B cell (primary cell): ENCODE measurements around the gene THSD7B. TPM values are rescaled to one million over a fixed set of nuclear protein-coding genes. Genes with fewer than 3 reads are reported as not detected.

Source experiments
- ATAC-seq: fragments of 200-7000 bp; cut with Tn5 transposase; one replicate; pipeline ENCODE4 v1.10.0; 2021; ENCODE audit warnings: low read depth, mild to moderate bottlenecking, moderate number of reproducible peaks, moderate library complexity
- CTCF ChIA-PET: fragments of 350-600 bp; sonication (Branson Sonifier 250); formaldehyde crosslinking; loops from one replicate; lab custom pipeline; 2021; ENCODE audit warnings: antibody characterized with exemption, inconsistent platforms; lab: Charles Lee
- POLR2A ChIA-PET: fragments of 350-600 bp; sonication (Branson Sonifier 250); formaldehyde crosslinking; loops from one replicate; lab custom pipeline; 2021; ENCODE audit warnings: antibody characterized with exemption; lab: Charles Lee
- DNase-seq: peaks from one replicate; pipeline ENCODE4 v3.0.0; 2013
- H2AFZ ChIP-seq: 2 replicates; pipeline ENCODE4 v1.6.1; 2012; ENCODE audit warnings: mild to moderate bottlenecking, low read depth, low read length; ENCODE audit not compliant: insufficient read depth, poor library complexity, severe bottlenecking
- H3K27ac ChIP-seq, 2 donors: 1 replicate in 1 of 2; 2 replicates in 1 of 2; pipeline ENCODE4 v1.5.1; 2012 to 2013; ENCODE audit warnings: low read length in 2 of 2, mild to moderate bottlenecking in 2 of 2, moderate library complexity in 1 of 2
- H3K27me3 ChIP-seq, 4 experiments: fragments of 200-600 bp in 1 of 4; sonication (generic) in 1 of 4; replicated peaks in 1 of 4; 1 replicate in 2 of 4; 2 replicates in 2 of 4; pipeline versions ENCODE4 v1.6.1 to v1.7.0; 2013 to 2016; ENCODE audit warnings: low read length in 3 of 4, mild to moderate bottlenecking in 2 of 4, mixed read lengths in 1 of 4, moderate library complexity in 1 of 4; ENCODE audit not compliant: insufficient read depth in 4 of 4, control insufficient read depth in 3 of 4; ENCODE audit errors: control extremely low read depth in 1 of 4
- H3K36me3 ChIP-seq, 2 experiments: replicated peaks in 1 of 2; 1 replicate in 1 of 2; 2 replicates in 1 of 2; pipeline versions ENCODE4 v1.6.1 to v1.7.1; 2013; ENCODE audit warnings: low read length in 1 of 2; ENCODE audit not compliant: insufficient read depth in 2 of 2, control insufficient read depth in 1 of 2; ENCODE audit errors: control extremely low read depth in 1 of 2, extremely low read depth in 1 of 2
- H3K4me1 ChIP-seq, 2 donors: fragments of 200-600 bp in 1 of 2; sonication (generic) in 1 of 2; 1 replicate in 1 of 2; 2 replicates in 1 of 2; pipeline versions ENCODE4 v1.5.1 to v1.6.1; 2013 to 2017; ENCODE audit warnings: low read length in 2 of 2; ENCODE audit not compliant: control insufficient read depth in 2 of 2, insufficient read depth in 2 of 2
- H3K4me2 ChIP-seq: replicated peaks from 2 replicates; pipeline ENCODE3; 2012; ENCODE audit warnings: mild to moderate bottlenecking, low read depth, low read length; ENCODE audit not compliant: poor library complexity, severe bottlenecking
- H3K4me3 ChIP-seq, 5 experiments: fragments of 200-600 bp in 1 of 5; sonication (generic) in 1 of 5; 1 replicate in 3 of 5; 2 replicates in 2 of 5; pipeline versions ENCODE4 v1.5.1 to v1.7.0; 2011 to 2016; ENCODE audit warnings: low read length in 4 of 5, mild to moderate bottlenecking in 4 of 5, low read depth in 2 of 5, control low read depth in 1 of 5, moderate library complexity in 1 of 5; ENCODE audit not compliant: insufficient read depth in 1 of 5; ENCODE audit errors: control extremely low read depth in 1 of 5, extremely low read depth in 1 of 5
- H3K79me2 ChIP-seq: fragments of 200-600 bp; sonication (generic); one replicate; pipeline ENCODE4 v1.6.0; 2016; ENCODE audit warnings: low read length; ENCODE audit not compliant: control insufficient read depth, insufficient read depth
- H3K9ac ChIP-seq: fragments of 200-600 bp; sonication (generic); 2 replicates; pipeline ENCODE4 v1.6.1; 2017; ENCODE audit warnings: mild to moderate bottlenecking, low read length, moderate library complexity
- H3K9me3 ChIP-seq, 3 donors: one replicate each; pipeline versions ENCODE4 v1.6.1 to v1.7.1; 2013; ENCODE audit warnings: low read length in 2 of 3; ENCODE audit not compliant: control insufficient read depth in 2 of 3, insufficient read depth in 1 of 3; ENCODE audit errors: control extremely low read depth in 1 of 3
- H4K20me1 ChIP-seq: 2 replicates; pipeline ENCODE4 v1.6.0; 2012; ENCODE audit warnings: mild to moderate bottlenecking, low read length; ENCODE audit not compliant: insufficient read depth, control insufficient read depth, poor library complexity, severe bottlenecking
- H3K27ac Mint-ChIP-seq: one replicate; pipeline ENCODE4 v1.8.0; 2021; ENCODE audit warnings: mixed read lengths
- H3K27me3 Mint-ChIP-seq: one replicate; pipeline ENCODE4 v1.8.0; 2021; ENCODE audit warnings: mixed read lengths
- H3K4me1 Mint-ChIP-seq: one replicate; pipeline ENCODE4 v1.8.0; 2021; ENCODE audit warnings: mixed read lengths
- H3K4me3 Mint-ChIP-seq: one replicate; pipeline ENCODE4 v1.8.0; 2021; ENCODE audit warnings: mixed read lengths
- H3K9me3 Mint-ChIP-seq: one replicate; pipeline ENCODE4 v1.8.0; 2022; ENCODE audit warnings: mixed read lengths; ENCODE audit not compliant: insufficient read depth
- CTCF ChIP-seq: fragments of 200-600 bp; IDR thresholded peaks from one replicate; pipeline ENCODE4 v1.8.0; 2022; ENCODE audit warnings: antibody characterized with exemption, mild to moderate bottlenecking
- EZH2 ChIP-seq: IDR thresholded peaks from 2 replicates; pipeline ENCODE4 v1.6.1; 2012; ENCODE audit warnings: borderline replicate concordance, low read depth, mild to moderate bottlenecking, moderate library complexity, low read length; ENCODE audit not compliant: insufficient read depth, poor library complexity, severe bottlenecking
- WGBS: methylation state at CpG from one replicate; pipeline ENCODE4 v1.1.5; 2013; ENCODE audit warnings: missing lambda C conversion rate; ENCODE audit not compliant: insufficient coverage; 5-methylcytosine and 5-hydroxymethylcytosine counted together
- intact Hi-C: fragments of 100-400 bp; cut with micrococcal nuclease; formaldehyde crosslinking; loops from one replicate; pipeline ENCODE4 v1.10.0; 2022
- polyA plus RNA-seq: library from polyadenylated mRNA; depleted of rRNA; stranded (reverse); fragments of >200 nt; gene quantifications from 2 replicates; pipeline ENCODE4 v1.2.3, GENCODE V29; 2012
- total RNA-seq, 2 donors: library from RNA; stranded (reverse); fragments of 120-200 nt in 1 of 2; gene quantifications; 1 replicate in 1 of 2; 2 replicates in 1 of 2; pipeline versions ENCODE4 v1.2.3 to v1.2.4, GENCODE V29; 2013 to 2022

The THSD7B gene
- total and polyA plus RNA-seq, 2 donors (not counting 1 experiment from before 2014, with no cell fraction given): 0.76 TPM; not detected in 1

- Mint-ChIP-seq H3K27ac (no peak overlapping the region), H3K4me1 (no peaks in the 10 kb centered on the region), H3K27me3 (peaks cover 19% of the 10 kb centered on the region), H3K9me3 (no peaks in the 10 kb centered on the region), H3K4me3 (no peak overlapping the region)
- H3K4me1 ChIP-seq: no peaks in the 10 kb centered on the region
- no peak overlapping the region for H3K27ac ChIP-seq
- H2AFZ ChIP-seq: no peak overlapping the region
- DNase-seq (no peak), ATAC-seq (no peak)
- TF ChIP-seq CTCF (no peak), EZH2 (no peak)
- ChIA-PET POLR2A (no interaction called here), CTCF (no interaction called here)
- H3K9me3 ChIP-seq: no peaks in the 10 kb centered on the region
- no peak overlapping the region for H3K4me3 ChIP-seq
- H3K4me2 ChIP-seq: no peak overlapping the region
- no peaks in the 10 kb centered on the region for H3K79me2 ChIP-seq
- no peak overlapping the region for H3K9ac ChIP-seq
- intact Hi-C loops: no loop called here
- WGBS: 90% methylated on average over 2 of the region's 3 CpGs
- H4K20me1 ChIP-seq: no peaks in the 10 kb centered on the region
- H3K27me3 ChIP-seq: peaks cover 0 to 2% (median 0%) of the 10 kb centered on the region in 4 experiments
- no peaks in the 10 kb centered on the region for H3K36me3 ChIP-seq
Observed at GRCh38 chr2:136787970-136788369, 22.6 kb downstream of the THSD7B start.

- H2AFZ ChIP-seq: no peak overlapping the region
- intact Hi-C loops: no loop called here
- no peaks in the 10 kb centered on the region for H4K20me1 ChIP-seq
- no peak for TF ChIP-seq EZH2
- TF ChIP-seq CTCF: no peak
- no peaks in the 10 kb centered on the region for H3K36me3 ChIP-seq
- H3K27me3 Mint-ChIP-seq: peaks cover 7% of the 10 kb centered on the region
- H3K4me2 ChIP-seq: no peak overlapping the region
- H3K27ac ChIP-seq: no peak overlapping the region
- no peak overlapping the region for H3K9ac ChIP-seq
- POLR2A ChIA-PET: no interaction called here
- no CpG with 5 or more reads among the region's 4 CpGs for WGBS
- H3K4me3 Mint-ChIP-seq: no peak overlapping the region
- no peaks in the 10 kb centered on the region for H3K27me3 ChIP-seq
- no peaks in the 10 kb centered on the region for H3K9me3 Mint-ChIP-seq
- no peak overlapping the region for H3K27ac Mint-ChIP-seq
- DNase-seq (no peak), ATAC-seq (no peak)
- no peaks in the 10 kb centered on the region for H3K9me3 ChIP-seq
- no peak overlapping the region for H3K4me3 ChIP-seq
- no peaks in the 10 kb centered on the region for H3K79me2 ChIP-seq
- H3K4me1 Mint-ChIP-seq: no peaks in the 10 kb centered on the region
- no peaks in the 10 kb centered on the region for H3K4me1 ChIP-seq
- CTCF ChIA-PET: no interaction called here
Observed at GRCh38 chr2:136796339-136796738, 31.0 kb downstream of the THSD7B start.
